HCT116 (cell line): ENCODE measurements around the gene SCNN1B. TPM values are rescaled to one million over a fixed set of nuclear protein-coding genes. Genes with fewer than 3 reads are reported as not detected.

Experiments used
- ATAC-seq: fragments of 200-7000 bp; cut with Tn5 transposase; 2 replicates; pipeline ENCODE4 v1.9.1; 2020; ENCODE audit warnings: mild to moderate bottlenecking, moderate library complexity
- BruUV-seq: library from RNA; stranded (reverse); fragments of 400-500 nt; replicated peaks from 2 replicates; lab custom pipeline; 2021; lab: Mats Ljungman, UMichigan
- CTCF ChIA-PET: fragments of 300-600 bp; sonication (Branson Sonifier 250); formaldehyde crosslinking; loops from one replicate; lab custom pipeline; 2021; ENCODE audit warnings: antibody characterized with exemption; lab: Charles Lee
- POLR2A ChIA-PET: fragments of 300-600, 350-600 bp; sonication (Branson Sonifier 250); formaldehyde crosslinking; loops from one replicate; lab custom pipeline; 2021; ENCODE audit warnings: antibody characterized with exemption; lab: Charles Lee
- RAD21 ChIA-PET, 2 experiments: fragments of 300-600 bp; sonication (Branson Sonifier 250); formaldehyde crosslinking; loops; one replicate each; lab custom pipeline; 2023; ENCODE audit warnings: low total read pairs in 2 of 2; ENCODE audit not compliant: uncharacterized antibody in 2 of 2, unreplicated experiment in 2 of 2, low non-redundant PET in 1 of 2; lab: Charles Lee
- DNase-seq: peaks from one replicate; pipeline ENCODE4 v3.0.0-alpha.2; 2010; ENCODE audit warnings: low read depth, low spot score
- H2AFZ ChIP-seq: fragments of 200-600 bp; shearing (Covaris generic), sonication (generic); 2 replicates; pipeline ENCODE4 v1.6.1; 2017; ENCODE audit warnings: low read depth, mixed run types, mixed read lengths, antibody characterized with exemption, low read length; ENCODE audit not compliant: poor library complexity, severe bottlenecking
- H3K27ac ChIP-seq: 2 replicates; pipeline ENCODE4 v1.5.1; 2012; ENCODE audit warnings: low read depth, low read length
- H3K27me3 ChIP-seq: fragments of 200-600 bp; sonication (generic); 2 replicates; pipeline ENCODE4 v1.6.1; 2016; ENCODE audit warnings: mixed run types, low read length, mixed read lengths; ENCODE audit not compliant: insufficient read depth
- H3K36me3 ChIP-seq, 2 experiments: fragments of 200-500 bp in 1 of 2; fragments of 200-600 bp in 1 of 2; sonication (Bioruptor generic) in 1 of 2; sonication (generic) in 1 of 2; 2 replicates each; pipeline versions ENCODE4 v1.5.1 to v1.6.1; 2014 to 2016; ENCODE audit warnings: low read length in 2 of 2, inconsistent platforms in 1 of 2, mixed read lengths in 1 of 2, mixed run types in 1 of 2; ENCODE audit not compliant: insufficient read depth in 2 of 2, control insufficient read depth in 1 of 2
- H3K4me1 ChIP-seq, 2 experiments: fragments of 200-600 bp in 1 of 2; sonication (generic) in 1 of 2; 2 replicates each; pipeline versions ENCODE4 v1.5.1 to v1.6.1; 2012 to 2017; ENCODE audit warnings: low read length in 2 of 2, inconsistent platforms in 1 of 2, mild to moderate bottlenecking in 1 of 2, mixed read lengths in 1 of 2, mixed run types in 1 of 2, moderate library complexity in 1 of 2; ENCODE audit not compliant: insufficient read depth in 2 of 2, control insufficient read depth in 1 of 2
- H3K4me2 ChIP-seq: fragments of 200-600 bp; sonication (generic); 2 replicates; pipeline ENCODE4 v1.6.1; 2017; ENCODE audit warnings: mixed run types, low read length, mixed read lengths
- H3K4me3 ChIP-seq, 2 experiments: fragments of 200-600 bp in 1 of 2; sonication (generic) in 1 of 2; replicated peaks in 1 of 2; 2 replicates each; pipeline ENCODE4 v1.5.1; 2011 to 2016; ENCODE audit warnings: low read length in 2 of 2, control low read depth in 1 of 2, low read depth in 1 of 2, mild to moderate bottlenecking in 1 of 2, mixed read lengths in 1 of 2, mixed run types in 1 of 2
- H3K79me2 ChIP-seq: fragments of 200-600 bp; sonication (generic); 2 replicates; pipeline ENCODE4 v1.6.1; 2017; ENCODE audit warnings: mild to moderate bottlenecking, mixed run types, low read length, moderate library complexity, mixed read lengths; ENCODE audit not compliant: insufficient read depth
- H3K9ac ChIP-seq: fragments of 200-600 bp; sonication (generic); 2 replicates; pipeline ENCODE4 v1.6.1; 2016; ENCODE audit warnings: low read length, mixed read lengths
- H3K9me2 ChIP-seq: fragments of 200-600 bp; sonication (generic), shearing (Covaris generic); 2 replicates; pipeline ENCODE4 v1.6.1; 2017; ENCODE audit warnings: mixed run types, mild to moderate bottlenecking, moderate library complexity; ENCODE audit not compliant: insufficient read depth
- H3K9me3 ChIP-seq, 2 experiments: fragments of 200-500 bp in 1 of 2; fragments of 200-600 bp in 1 of 2; sonication (Bioruptor generic) in 1 of 2; sonication (generic) in 1 of 2; 2 replicates each; pipeline ENCODE4 v1.6.1; 2014 to 2017; ENCODE audit warnings: low read length in 2 of 2, mixed read lengths in 2 of 2, inconsistent platforms in 1 of 2, low read depth in 1 of 2, mild to moderate bottlenecking in 1 of 2, mixed run types in 1 of 2, moderate library complexity in 1 of 2; ENCODE audit not compliant: control insufficient read depth in 1 of 2, insufficient read depth in 1 of 2
- H4K20me1 ChIP-seq: fragments of 200-600 bp; sonication (generic), shearing (Covaris generic); 2 replicates; pipeline ENCODE4 v1.6.1; 2017; ENCODE audit warnings: mixed run types, mild to moderate bottlenecking, moderate library complexity; ENCODE audit not compliant: insufficient read depth
- CBX3 ChIP-seq: IDR thresholded peaks from 2 replicates; pipeline ENCODE4 v1.6.1; 2012; ENCODE audit warnings: low read depth
- ELF1 ChIP-seq: IDR thresholded peaks from 2 replicates; pipeline ENCODE4 v1.6.1; 2012; ENCODE audit warnings: low read depth, borderline replicate concordance
- EZH2 ChIP-seq: fragments of 200-600 bp; sonication (generic); IDR thresholded peaks from 2 replicates; pipeline ENCODE4 v1.6.1; 2017; ENCODE audit warnings: antibody characterized with exemption, mixed run types
- JUND ChIP-seq: IDR thresholded peaks from 2 replicates; pipeline ENCODE4 v1.6.1; 2012
- POLR2AphosphoS5 ChIP-seq: IDR thresholded peaks from 2 replicates; pipeline ENCODE4 v1.6.1; 2011; ENCODE audit warnings: mild to moderate bottlenecking, low read depth, low read length, moderate library complexity
- RAD21 ChIP-seq: IDR thresholded peaks from 2 replicates; pipeline ENCODE4 v1.6.1; 2012; ENCODE audit warnings: low read depth, mild to moderate bottlenecking
- SP1 ChIP-seq: IDR thresholded peaks from 2 replicates; pipeline ENCODE4 v1.6.1; 2012; ENCODE audit warnings: low read depth
- SRF ChIP-seq: IDR thresholded peaks from 2 replicates; pipeline ENCODE4 v1.6.1; 2012; ENCODE audit warnings: low read depth
- TCF7L2 ChIP-seq: IDR thresholded peaks from 2 replicates; pipeline ENCODE4 v1.7.0; 2011; ENCODE audit warnings: borderline replicate concordance, inconsistent platforms; ENCODE audit not compliant: insufficient read depth, insufficient read length; ENCODE audit errors: extremely low read depth
- ZNF274 ChIP-seq: fragments of 200-500 bp; sonication (Bioruptor generic); IDR thresholded peaks from 2 replicates; pipeline ENCODE4 v1.6.1; 2014; ENCODE audit warnings: mild to moderate bottlenecking, low read depth, low read length, inconsistent platforms
- intact Hi-C: fragments of 100-400 bp; cut with micrococcal nuclease; formaldehyde crosslinking; loops from 2 replicates; pipeline ENCODE4 v1.10.0; 2022
- total RNA-seq: library from RNA; stranded (reverse); gene quantifications from one replicate; pipeline ENCODE4 v1.2.1, GENCODE V29; 2021; ENCODE audit not compliant: unreplicated experiment
- TF ChIP-seq, protein P1 (sequence below): IDR thresholded peaks from 2 replicates; pipeline ENCODE4 v1.6.1; 2012
- TF ChIP-seq, protein P2 (sequence below): IDR thresholded peaks from 2 replicates; pipeline ENCODE4 v1.6.1; 2011; ENCODE audit warnings: mild to moderate bottlenecking, low read length, moderate library complexity; ENCODE audit not compliant: insufficient replicate concordance; ENCODE audit errors: extremely low read depth
- TF ChIP-seq, protein P3 (sequence below), 3 experiments: fragments of 200-600 bp in 1 of 3; sonication (generic) in 1 of 3; IDR thresholded peaks in 2 of 3; conservative IDR thresholded peaks in 1 of 3; 2 replicates each; pipeline ENCODE4 v1.5.1; 2012 to 2017; ENCODE audit warnings: low read depth in 2 of 3, low read length in 2 of 3, antibody characterized with exemption in 1 of 3, borderline replicate concordance in 1 of 3, control low read depth in 1 of 3, mild to moderate bottlenecking in 1 of 3, mixed read lengths in 1 of 3, mixed run types in 1 of 3, moderate library complexity in 1 of 3; ENCODE audit not compliant: insufficient read depth in 1 of 3

SCNN1B gene
- total RNA-seq, 1 experiment from 2014 or later: 0.37 TPM

DNA sequence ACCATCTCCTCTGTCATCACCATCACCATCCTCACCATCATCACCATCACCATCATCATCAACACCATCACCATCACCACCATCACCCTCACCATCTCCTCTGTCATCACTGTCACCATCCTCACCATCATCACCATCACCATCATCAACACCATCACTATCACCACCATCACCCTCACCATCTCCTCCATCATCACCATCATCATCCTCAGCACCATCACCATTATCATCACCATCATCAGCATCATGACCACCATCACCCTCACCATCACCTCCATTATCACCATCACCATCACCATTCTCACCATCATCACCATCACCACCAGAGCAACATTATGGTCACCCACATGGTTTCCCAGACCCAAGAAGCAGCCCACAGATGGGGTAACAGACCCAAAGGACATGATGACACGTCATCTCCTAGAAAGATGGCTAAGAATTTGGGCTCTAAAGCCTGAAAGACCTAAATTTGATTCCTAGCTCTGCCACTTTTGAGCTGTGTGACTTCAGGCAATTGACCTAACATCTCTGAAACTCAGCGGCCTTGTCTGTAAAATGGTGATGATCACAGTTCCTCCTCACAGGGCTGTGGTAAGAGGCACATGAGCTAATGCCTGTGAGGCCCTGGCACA lies 14.6 kb downstream of the SCNN1B start:
- RAD21 ChIA-PET: no interaction called here
- H3K36me3 ChIP-seq: no peaks in the 10 kb centered on the region
- TF ChIP-seq, protein P1, sequence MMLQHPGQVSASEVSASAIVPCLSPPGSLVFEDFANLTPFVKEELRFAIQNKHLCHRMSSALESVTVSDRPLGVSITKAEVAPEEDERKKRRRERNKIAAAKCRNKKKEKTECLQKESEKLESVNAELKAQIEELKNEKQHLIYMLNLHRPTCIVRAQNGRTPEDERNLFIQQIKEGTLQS: no peak
- TF ChIP-seq JUND (no peak), RAD21 (no peak), ELF1 (no peak), POLR2AphosphoS5 (no peak), ZNF274 (no peak), SRF (no peak), EZH2 (no peak), SP1 (no peak), CBX3 (no peak), TCF7L2 (no peak)
- TF ChIP-seq, protein P2, sequence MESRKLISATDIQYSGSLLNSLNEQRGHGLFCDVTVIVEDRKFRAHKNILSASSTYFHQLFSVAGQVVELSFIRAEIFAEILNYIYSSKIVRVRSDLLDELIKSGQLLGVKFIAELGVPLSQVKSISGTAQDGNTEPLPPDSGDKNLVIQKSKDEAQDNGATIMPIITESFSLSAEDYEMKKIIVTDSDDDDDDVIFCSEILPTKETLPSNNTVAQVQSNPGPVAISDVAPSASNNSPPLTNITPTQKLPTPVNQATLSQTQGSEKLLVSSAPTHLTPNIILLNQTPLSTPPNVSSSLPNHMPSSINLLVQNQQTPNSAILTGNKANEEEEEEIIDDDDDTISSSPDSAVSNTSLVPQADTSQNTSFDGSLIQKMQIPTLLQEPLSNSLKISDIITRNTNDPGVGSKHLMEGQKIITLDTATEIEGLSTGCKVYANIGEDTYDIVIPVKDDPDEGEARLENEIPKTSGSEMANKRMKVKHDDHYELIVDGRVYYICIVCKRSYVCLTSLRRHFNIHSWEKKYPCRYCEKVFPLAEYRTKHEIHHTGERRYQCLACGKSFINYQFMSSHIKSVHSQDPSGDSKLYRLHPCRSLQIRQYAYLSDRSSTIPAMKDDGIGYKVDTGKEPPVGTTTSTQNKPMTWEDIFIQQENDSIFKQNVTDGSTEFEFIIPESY: no peak
- TF ChIP-seq, protein P3, sequence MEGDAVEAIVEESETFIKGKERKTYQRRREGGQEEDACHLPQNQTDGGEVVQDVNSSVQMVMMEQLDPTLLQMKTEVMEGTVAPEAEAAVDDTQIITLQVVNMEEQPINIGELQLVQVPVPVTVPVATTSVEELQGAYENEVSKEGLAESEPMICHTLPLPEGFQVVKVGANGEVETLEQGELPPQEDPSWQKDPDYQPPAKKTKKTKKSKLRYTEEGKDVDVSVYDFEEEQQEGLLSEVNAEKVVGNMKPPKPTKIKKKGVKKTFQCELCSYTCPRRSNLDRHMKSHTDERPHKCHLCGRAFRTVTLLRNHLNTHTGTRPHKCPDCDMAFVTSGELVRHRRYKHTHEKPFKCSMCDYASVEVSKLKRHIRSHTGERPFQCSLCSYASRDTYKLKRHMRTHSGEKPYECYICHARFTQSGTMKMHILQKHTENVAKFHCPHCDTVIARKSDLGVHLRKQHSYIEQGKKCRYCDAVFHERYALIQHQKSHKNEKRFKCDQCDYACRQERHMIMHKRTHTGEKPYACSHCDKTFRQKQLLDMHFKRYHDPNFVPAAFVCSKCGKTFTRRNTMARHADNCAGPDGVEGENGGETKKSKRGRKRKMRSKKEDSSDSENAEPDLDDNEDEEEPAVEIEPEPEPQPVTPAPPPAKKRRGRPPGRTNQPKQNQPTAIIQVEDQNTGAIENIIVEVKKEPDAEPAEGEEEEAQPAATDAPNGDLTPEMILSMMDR (IDR thresholded peaks at IDR 0.05 in 2 of 3, conservative IDR thresholded peaks at IDR 0.05 in 1 of 3; ENCODE audit: borderline replicate concordance in 1 of 3, insufficient read depth in 1 of 3, low read depth in 2 of 3, low read length in 2 of 3): no peak
- H3K9ac ChIP-seq: no peak overlapping the region
- intact Hi-C loops: no loop called here
- H3K9me3 ChIP-seq: no peaks in the 10 kb centered on the region
- BruUV-seq: no TSS peak
- no peak overlapping the region for H2AFZ ChIP-seq
- H3K4me2 ChIP-seq: no peak overlapping the region
- H3K79me2 ChIP-seq: no peaks in the 10 kb centered on the region
- H3K27me3 ChIP-seq: no peaks in the 10 kb centered on the region
- no peaks in the 10 kb centered on the region for H3K9me2 ChIP-seq
- POLR2A ChIA-PET: no interaction called here
- DNase-seq (no peak), ATAC-seq (no peak)
- H3K4me3 ChIP-seq: no peak overlapping the region
- CTCF ChIA-PET: interaction anchor here (1.3 kb wide), 1 partner anchor 119 kb away, joined by 4 read pairs; no protein-coding TSS in a partner anchor
- no peaks in the 10 kb centered on the region for H3K4me1 ChIP-seq
- no peaks in the 10 kb centered on the region for H4K20me1 ChIP-seq
- H3K27ac ChIP-seq: no peak overlapping the region
